ENCODE measurements around the gene ARL13B.
"Not testable (repeated sequence)": the region's sequence is repeated elsewhere in the genome, so short reads cannot be mapped to it uniquely, and the experiment has no call there.

- TF ChIP-seq, protein P1, sequence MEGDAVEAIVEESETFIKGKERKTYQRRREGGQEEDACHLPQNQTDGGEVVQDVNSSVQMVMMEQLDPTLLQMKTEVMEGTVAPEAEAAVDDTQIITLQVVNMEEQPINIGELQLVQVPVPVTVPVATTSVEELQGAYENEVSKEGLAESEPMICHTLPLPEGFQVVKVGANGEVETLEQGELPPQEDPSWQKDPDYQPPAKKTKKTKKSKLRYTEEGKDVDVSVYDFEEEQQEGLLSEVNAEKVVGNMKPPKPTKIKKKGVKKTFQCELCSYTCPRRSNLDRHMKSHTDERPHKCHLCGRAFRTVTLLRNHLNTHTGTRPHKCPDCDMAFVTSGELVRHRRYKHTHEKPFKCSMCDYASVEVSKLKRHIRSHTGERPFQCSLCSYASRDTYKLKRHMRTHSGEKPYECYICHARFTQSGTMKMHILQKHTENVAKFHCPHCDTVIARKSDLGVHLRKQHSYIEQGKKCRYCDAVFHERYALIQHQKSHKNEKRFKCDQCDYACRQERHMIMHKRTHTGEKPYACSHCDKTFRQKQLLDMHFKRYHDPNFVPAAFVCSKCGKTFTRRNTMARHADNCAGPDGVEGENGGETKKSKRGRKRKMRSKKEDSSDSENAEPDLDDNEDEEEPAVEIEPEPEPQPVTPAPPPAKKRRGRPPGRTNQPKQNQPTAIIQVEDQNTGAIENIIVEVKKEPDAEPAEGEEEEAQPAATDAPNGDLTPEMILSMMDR (IDR thresholded peaks at IDR 0.05): not testable (repeated sequence)
- not testable (repeated sequence) for TF ChIP-seq MEF2A (IDR thresholded peaks at IDR 0.05; ENCODE audit: borderline replicate concordance, low read depth); EP300 (IDR thresholded peaks at IDR 0.05; ENCODE audit: borderline replicate concordance in 1 of 2, low read depth in 1 of 2, low read length in 1 of 2); TCF12 (IDR thresholded peaks at IDR 0.05); TAF1 (IDR thresholded peaks at IDR 0.05; ENCODE audit: borderline replicate concordance, low read depth, low read length); GABPA (IDR thresholded peaks at IDR 0.05; ENCODE audit: low read depth); SMC3 (IDR thresholded peaks at IDR 0.05; ENCODE audit: low read depth, low read length); NRF1 (IDR thresholded peaks at IDR 0.05; ENCODE audit: low read depth, low read length); RAD21 (IDR thresholded peaks at IDR 0.05; ENCODE audit: low read length); RFX5 (IDR thresholded peaks at IDR 0.05; ENCODE audit: low read length); YY1 (IDR thresholded peaks at IDR 0.05; ENCODE audit: low read depth); RXRA (IDR thresholded peaks at IDR 0.05; ENCODE audit: borderline replicate concordance, low read depth)
- TF ChIP-seq, protein P2, sequence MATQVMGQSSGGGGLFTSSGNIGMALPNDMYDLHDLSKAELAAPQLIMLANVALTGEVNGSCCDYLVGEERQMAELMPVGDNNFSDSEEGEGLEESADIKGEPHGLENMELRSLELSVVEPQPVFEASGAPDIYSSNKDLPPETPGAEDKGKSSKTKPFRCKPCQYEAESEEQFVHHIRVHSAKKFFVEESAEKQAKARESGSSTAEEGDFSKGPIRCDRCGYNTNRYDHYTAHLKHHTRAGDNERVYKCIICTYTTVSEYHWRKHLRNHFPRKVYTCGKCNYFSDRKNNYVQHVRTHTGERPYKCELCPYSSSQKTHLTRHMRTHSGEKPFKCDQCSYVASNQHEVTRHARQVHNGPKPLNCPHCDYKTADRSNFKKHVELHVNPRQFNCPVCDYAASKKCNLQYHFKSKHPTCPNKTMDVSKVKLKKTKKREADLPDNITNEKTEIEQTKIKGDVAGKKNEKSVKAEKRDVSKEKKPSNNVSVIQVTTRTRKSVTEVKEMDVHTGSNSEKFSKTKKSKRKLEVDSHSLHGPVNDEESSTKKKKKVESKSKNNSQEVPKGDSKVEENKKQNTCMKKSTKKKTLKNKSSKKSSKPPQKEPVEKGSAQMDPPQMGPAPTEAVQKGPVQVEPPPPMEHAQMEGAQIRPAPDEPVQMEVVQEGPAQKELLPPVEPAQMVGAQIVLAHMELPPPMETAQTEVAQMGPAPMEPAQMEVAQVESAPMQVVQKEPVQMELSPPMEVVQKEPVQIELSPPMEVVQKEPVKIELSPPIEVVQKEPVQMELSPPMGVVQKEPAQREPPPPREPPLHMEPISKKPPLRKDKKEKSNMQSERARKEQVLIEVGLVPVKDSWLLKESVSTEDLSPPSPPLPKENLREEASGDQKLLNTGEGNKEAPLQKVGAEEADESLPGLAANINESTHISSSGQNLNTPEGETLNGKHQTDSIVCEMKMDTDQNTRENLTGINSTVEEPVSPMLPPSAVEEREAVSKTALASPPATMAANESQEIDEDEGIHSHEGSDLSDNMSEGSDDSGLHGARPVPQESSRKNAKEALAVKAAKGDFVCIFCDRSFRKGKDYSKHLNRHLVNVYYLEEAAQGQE (IDR thresholded peaks at IDR 0.05; ENCODE audit: low read depth, low read length): not testable (repeated sequence)
These were observed 64.4 kb downstream of the ARL13B start for GRCh38 chr3:94044100-94044936.

Data from SK-N-SH (cell line).